Upper lobe of right lung (tissue), 1 donor: ENCODE results near the gene GOSR2. TPM values are rescaled to one million over a fixed set of nuclear protein-coding genes. Genes with fewer than 3 reads are reported as not detected.

Experiments
- ATAC-seq: fragments of 200-7000 bp; cut with Tn5 transposase; one replicate; pipeline ENCODE4 v1.9.1; 2020; ENCODE audit warnings: mild to moderate bottlenecking, moderate library complexity
- DNase-seq: peaks from one replicate; pipeline ENCODE4 v3.0.0-alpha.2; 2020
- H3K27ac ChIP-seq: fragments of 200-600 bp; one replicate; pipeline ENCODE4 v1.8.0; 2022
- H3K27me3 ChIP-seq: fragments of 200-600 bp; one replicate; pipeline ENCODE4 v1.8.0; 2022; ENCODE audit warnings: mild to moderate bottlenecking
- H3K36me3 ChIP-seq: fragments of 200-600 bp; one replicate; pipeline ENCODE4 v1.8.0; 2022
- H3K4me1 ChIP-seq: fragments of 200-600 bp; one replicate; pipeline ENCODE4 v1.8.0; 2022
- H3K4me3 ChIP-seq: fragments of 200-600 bp; one replicate; pipeline ENCODE4 v1.8.0; 2022; ENCODE audit warnings: mild to moderate bottlenecking
- H3K9me3 ChIP-seq: fragments of 200-600 bp; one replicate; pipeline ENCODE4 v1.8.0; 2022
- intact Hi-C: fragments of 100-400 bp; cut with DNase I; formaldehyde crosslinking; loops from one replicate; pipeline ENCODE4 v1.11.0; 2022
- microRNA-seq: library from miRNA; unstranded; fragments of <30 nt; microRNA quantifications from one replicate; pipeline ENCODE4 v1.2.0, GENCODE V29; 2020; ENCODE audit warnings: borderline microRNAs expressed
- total RNA-seq: library from RNA; stranded (reverse); fragmentation: NEBNext Ultra II Directional; extraction: Animal tissue kit (Norgen Biotek cat#: 25700); gene quantifications from one replicate; pipeline ENCODE4 v1.2.1, GENCODE V29; 2021
- TF ChIP-seq, protein P1 (sequence below): fragments of 200-600 bp; IDR thresholded peaks from one replicate; pipeline ENCODE4 v1.8.0; 2022; ENCODE audit warnings: antibody characterized with exemption
- donor health status: DM: no; HTN: yes; CAD: no; lungs with severe emphysema.

Gene GOSR2
- total RNA-seq, 1 donor from 2014 or later, result 66.5 TPM

DNA sequence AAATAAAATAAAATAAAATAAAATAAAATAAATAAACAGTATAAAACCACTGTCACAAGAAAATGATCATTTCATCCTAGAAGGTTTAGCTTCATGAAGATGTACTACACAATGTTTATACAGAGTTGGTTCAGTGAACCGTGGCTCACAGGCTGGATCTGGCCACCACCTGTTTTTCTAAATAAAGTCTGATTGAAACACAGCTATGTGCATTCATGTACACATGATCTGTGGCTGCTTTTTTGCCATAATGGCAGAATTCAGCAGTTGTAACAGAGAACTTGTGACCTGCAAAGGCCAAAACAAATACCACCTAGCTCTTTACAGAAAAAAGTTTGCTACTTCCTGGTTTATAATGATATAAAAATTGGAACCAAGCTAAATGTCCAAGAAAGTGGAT is 68.7 kb downstream of the GOSR2 start:
- no peak for ATAC-seq
- Histone ChIP-seq H3K4me1 (no peaks in the 10 kb centered on the region), H3K27me3 (no peaks in the 10 kb centered on the region), H3K4me3 (no peak overlapping the region), H3K9me3 (no peaks in the 10 kb centered on the region), H3K36me3 (no peaks in the 10 kb centered on the region), H3K27ac (no peak overlapping the region)
- TF ChIP-seq, protein P1, sequence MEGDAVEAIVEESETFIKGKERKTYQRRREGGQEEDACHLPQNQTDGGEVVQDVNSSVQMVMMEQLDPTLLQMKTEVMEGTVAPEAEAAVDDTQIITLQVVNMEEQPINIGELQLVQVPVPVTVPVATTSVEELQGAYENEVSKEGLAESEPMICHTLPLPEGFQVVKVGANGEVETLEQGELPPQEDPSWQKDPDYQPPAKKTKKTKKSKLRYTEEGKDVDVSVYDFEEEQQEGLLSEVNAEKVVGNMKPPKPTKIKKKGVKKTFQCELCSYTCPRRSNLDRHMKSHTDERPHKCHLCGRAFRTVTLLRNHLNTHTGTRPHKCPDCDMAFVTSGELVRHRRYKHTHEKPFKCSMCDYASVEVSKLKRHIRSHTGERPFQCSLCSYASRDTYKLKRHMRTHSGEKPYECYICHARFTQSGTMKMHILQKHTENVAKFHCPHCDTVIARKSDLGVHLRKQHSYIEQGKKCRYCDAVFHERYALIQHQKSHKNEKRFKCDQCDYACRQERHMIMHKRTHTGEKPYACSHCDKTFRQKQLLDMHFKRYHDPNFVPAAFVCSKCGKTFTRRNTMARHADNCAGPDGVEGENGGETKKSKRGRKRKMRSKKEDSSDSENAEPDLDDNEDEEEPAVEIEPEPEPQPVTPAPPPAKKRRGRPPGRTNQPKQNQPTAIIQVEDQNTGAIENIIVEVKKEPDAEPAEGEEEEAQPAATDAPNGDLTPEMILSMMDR, result no peak
- no peak for DNase-seq
- intact Hi-C loops, result loop anchor here (10.0 kb wide), 1 partner anchor 147 kb away; no protein-coding TSS in a partner anchor

Small RNAs within 50 kb of the gene (microRNA-seq; reads per million reads assigned to microRNA genes)
- not detected for gene MIR5089

Other genes with a start within 250 kb of the GOSR2 start
- gene WNT3, start 104.5 kb upstream of the GOSR2 start, total RNA-seq, result 3.3 TPM
- 2.0 TPM for gene WNT9B, start 71.6 kb upstream of the GOSR2 start, total RNA-seq
- 0.38 TPM for gene RPRML, start 56.1 kb downstream of the GOSR2 start, total RNA-seq